ENCODE results near the gene DIRAS1.
A peak's percentile ranks its signal among the peaks of the same experiment; 100 is the strongest.

DIRAS1 gene, protein sequence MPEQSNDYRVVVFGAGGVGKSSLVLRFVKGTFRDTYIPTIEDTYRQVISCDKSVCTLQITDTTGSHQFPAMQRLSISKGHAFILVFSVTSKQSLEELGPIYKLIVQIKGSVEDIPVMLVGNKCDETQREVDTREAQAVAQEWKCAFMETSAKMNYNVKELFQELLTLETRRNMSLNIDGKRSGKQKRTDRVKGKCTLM

DNA sequence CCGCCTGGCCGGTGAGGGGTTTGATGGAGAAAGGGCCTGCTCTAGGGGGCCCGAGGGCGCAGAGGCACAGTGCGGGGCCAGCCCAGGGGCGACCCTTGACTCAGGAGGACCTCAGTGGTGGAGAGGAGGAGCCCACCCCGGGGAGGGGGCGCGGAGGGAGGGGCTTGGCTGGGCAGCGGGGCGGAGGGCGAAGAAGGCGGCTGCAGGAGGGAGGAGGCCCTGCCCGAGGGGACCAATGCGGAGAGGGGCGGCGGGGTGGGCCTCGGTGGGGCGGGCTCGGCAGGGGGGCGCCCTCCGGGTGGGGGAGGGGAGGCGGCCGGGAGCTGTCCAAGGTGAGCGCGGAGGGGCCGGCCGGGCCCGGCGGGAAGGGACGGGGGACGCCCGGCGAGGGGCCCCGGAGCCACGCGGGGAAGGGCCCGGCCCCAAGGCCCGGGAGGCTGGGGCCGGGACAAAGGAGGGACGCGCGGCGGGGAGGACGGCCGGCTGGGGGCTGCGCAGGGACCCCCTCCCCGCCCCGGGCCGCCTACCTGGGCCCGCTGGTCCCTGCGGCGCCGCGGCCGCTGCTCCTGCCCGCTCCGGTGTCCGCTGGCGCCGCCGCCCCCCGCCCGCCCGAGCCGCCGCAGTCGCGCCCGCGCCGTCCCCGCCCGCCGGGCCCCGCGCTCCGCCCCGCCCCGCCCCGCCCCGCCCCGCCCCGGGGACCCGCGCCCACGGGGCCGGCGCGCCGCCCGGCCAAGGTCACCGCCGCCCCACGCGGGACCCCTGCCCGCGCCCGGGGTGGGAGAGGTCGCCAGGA, at the start of gene DIRAS1:
DIRAS1 (minus strand) TSS at position 596 of the 793 bp plus-strand sequence. CDS start 3,566 bp downstream, outside the sequence.
- no peak for DNase-seq

DNA sequence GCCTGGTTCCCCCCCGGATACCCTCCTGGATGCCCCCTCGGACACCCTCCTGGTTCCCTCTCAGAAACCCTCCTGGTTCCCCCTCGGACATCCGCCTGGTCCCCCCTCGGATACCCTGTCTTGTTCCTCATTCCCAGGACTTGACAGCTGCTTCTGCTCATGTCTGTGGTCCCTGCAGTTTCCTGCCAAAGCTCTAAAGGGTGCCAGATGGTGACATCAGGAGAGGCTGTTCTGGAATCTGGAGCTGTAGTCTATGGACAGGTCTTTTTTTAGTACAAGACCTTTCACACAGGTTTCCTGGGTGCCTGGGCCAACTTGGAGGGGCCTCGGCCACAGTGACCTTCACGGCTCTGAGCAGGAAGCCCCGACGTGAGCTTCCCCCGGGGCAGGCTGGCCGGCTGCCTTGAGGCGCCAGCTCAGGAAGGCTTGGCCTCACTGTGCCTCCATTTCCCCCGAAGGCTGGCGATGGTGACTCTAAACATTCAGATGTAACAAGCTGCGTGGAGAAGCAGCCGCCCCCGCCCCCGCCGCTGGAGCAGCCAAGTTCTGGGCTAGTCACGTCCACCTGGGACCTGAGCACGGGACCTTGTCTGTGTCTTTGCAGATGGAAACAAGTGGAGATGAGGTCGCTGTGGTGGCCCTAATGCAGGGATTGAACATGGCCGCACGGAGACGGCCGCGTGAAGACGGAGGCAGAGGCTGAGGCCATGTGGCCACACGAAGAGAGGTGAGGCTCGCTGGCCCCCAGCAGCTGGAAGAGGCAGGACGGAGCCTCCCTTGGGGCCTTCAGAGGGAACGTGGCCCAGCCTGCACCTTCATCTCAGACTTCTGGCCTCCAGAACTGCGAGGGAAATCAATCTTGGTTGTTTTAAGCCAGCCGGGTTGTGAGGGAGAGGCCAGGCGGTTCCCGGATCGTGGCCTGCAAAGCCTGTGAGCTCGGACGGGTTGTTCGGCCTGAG, 49.2 kb upstream of the DIRAS1 start:
- peak in 7 of 14 donors; percentile 27 to 59 (median 45) for DNase-seq

DNA sequence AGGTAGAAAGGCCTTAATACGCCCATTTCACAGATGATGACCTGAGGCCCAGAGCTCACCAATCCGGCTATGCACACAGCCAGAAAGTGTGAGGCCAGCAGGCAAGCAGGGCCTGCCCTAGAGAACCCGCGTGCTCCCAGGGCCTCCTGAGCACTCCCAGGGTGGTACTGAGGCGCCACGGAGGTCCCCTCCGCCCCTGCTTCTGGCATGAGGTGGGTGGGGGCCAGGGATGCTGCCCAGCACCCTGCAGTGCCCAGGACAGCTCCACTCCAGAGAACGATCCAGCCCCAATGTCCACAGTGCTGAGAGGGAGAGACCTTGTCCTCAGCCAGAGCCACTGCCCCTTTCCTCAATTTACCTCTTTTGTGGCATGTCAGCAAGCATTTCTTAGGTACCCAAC, 48.0 kb upstream of the DIRAS1 start:
- DNase-seq = no peak

DNA sequence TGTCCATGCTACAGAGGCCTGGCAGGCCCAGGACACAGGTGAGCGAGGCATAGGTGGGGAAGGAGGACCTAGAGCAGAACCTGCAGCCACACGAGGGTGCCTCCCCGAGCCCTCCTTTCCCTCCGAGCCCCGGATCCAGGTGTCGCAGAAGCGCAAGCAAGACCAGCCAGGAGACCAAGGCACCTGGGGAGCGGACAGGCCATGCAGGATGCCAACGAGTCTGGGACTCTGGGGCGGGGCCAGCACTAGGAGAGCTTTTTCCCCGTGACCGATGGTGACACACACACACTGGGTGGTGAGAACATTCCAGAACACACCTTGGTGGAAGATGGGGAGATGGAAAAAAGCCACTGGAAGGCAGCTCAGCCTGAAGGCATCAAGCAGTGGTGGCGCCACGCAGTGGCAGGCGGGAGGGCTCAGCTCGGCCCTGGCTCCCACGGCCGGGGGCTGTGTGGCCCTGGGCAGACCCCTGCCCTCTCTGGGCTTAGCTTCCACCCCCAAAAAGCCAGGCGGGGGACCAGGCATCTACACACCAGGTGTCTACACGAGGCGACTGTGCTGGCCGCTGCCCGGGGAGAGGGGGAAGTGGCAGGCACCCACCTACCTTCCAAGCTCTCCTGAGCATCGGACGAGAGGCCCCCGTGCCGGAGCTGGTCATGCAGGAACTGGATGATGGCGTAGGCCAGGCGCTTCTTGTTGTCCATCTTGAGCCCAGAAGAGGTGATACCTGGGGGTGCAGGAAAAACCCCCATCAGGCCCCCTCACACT, 47.4 kb upstream of the DIRAS1 start:
- no peak for DNase-seq

DNA sequence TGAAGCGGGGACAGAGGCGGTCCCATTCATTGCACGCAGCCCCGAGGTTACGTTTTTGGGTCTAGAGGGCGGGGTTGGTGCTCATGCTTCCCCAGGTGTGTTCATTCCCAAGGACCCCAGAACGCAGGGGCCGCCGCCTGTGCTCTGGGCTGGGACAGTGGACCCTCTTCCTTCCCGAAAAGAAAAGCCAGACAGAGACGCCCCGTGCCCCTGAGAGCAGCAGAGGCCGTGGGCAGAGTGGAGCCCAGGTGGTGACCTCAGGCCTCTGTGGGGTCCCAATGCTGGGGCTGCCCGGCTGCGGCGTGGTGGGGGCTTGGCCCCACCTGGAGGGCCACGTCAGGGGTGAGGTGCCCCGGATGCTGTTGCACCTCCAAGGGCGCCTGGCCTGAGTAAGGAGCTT, 46.5 kb upstream of the DIRAS1 start:
- DNase-seq = no peak

DNA sequence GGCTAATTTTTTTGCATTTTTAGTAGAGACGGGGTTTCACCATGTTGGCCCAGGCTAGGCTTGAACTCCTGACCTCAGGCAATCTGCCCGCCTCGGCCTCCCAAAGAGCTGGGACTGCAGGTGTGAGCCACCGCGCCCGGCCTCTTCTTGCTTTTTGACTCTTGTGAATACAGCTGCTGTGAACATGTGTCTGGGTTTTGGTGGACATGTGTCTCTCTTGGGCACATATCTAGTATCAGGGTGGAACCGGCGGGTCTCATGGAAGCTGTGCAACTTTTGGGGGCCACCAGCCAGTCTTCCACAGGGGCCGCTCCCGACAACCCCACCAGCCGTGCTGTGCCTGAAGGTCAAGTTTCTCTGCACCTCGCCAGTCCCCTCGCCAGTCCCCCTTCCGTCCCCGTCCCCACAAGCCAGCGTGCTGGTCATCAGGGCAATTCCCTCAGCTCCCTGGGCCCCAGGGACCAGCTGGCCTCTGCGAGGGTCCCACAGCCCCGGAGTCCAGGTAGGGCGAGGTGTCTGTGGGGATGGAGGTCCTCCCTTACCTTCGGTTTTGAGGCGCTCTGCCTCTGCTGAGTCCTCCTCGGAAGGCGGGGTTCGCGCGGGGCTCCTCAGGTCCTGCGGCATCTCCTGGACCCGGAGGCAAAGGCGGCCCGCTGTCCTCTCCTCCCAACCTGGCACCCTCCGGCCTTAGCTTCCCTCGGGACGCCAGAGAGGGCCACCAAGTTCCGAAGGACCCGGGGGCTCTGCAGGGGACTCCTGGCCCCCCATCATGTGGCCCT, 45.6 kb upstream of the DIRAS1 start:
- no peak for DNase-seq

DNA sequence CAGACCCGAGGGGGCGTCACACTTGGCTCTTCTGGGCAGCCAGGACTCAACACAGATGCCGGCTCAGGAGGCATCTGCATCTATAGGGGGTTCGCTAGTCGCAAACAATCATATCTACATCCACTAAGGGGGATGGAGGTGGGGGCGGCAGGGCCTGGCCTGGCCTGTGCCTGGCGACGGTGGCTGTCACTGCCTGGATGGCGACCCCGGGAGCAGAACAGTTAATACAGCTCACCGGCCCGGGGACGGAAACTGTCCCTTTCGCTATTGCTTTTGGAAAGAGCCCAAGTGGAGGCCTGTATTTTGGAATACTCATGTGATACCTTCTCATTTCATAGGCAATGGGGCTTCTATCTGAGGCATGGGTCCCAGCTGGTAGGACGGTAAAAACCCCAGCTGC, 44.2 kb upstream of the DIRAS1 start:
- no peak for DNase-seq

DNA sequence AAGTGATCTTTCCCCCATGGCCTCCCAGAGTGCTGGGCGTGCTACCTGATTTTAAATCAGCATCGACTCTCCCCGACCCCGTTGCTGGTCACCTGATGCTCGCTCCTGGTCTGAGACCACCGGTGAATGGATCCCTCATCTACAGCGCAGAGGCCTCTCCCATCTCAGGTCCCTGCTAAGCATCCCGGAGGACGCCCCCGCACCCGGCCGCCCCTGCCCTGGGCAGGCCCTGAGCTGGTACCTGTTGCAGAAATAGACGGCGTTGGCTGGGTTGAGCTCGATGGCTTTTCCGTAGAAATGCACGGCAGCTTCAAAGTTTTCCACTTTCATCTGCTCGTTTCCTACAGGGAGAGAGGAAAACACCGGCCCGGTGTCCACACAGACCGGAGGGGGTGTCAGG, 43.8 kb upstream of the DIRAS1 start:
- DNase-seq = no peak

DNA sequence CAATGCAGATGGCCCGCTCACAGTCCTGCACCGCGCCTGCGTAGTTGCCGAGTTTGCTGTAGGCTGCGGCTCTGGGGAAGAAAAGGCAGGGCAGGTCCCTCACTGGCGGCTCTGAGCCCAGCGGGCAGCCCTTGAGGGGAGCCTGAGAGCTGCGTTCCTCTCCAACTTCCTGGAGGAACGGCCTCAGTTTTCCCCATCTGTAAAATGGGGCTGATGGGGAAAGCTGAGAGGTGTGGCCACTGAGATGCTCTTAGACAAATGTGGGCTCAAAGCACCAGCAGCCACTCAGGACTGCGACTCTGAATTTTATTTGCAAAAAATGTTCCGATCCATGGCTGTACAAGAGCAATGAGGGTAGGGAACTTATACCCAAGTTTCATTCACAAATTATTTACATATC, 42.5 kb upstream of the DIRAS1 start:
- DNase-seq = no peak

DNA sequence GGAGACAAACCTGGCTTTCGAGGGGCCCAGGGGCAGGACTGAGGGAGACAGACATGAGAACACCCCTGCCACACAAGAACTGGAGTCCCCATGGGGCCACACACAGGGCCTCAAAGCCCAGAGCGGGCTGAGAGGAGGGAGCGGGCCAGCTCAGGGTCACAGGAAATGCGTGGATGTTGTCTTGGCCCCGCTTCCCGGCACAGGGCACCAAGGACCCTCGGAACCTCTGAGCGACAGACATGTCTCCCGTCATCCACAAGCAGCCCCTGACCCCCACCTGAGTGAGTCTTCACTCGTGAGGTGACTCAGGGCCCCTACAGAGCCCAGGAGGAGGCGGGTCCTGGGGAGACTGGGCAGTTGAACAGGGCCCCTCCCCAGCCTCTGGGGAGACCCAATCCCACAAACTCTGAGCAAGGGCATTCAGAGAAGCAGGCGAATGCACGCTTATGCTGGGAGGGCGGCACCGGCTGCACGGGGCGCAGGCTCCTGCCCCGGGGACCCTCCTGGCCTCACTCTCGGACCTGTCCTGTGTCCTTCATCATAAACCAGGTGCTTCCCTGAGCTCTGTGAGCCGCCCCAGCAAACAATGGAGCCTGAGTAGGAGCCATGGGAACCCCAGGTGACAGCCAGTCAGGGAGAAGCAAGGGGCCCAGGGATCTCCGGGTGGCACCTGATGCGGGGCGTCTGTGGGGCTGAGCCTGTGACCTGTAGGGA, 41.8 kb upstream of the DIRAS1 start:
- DNase-seq = no peak

DNA sequence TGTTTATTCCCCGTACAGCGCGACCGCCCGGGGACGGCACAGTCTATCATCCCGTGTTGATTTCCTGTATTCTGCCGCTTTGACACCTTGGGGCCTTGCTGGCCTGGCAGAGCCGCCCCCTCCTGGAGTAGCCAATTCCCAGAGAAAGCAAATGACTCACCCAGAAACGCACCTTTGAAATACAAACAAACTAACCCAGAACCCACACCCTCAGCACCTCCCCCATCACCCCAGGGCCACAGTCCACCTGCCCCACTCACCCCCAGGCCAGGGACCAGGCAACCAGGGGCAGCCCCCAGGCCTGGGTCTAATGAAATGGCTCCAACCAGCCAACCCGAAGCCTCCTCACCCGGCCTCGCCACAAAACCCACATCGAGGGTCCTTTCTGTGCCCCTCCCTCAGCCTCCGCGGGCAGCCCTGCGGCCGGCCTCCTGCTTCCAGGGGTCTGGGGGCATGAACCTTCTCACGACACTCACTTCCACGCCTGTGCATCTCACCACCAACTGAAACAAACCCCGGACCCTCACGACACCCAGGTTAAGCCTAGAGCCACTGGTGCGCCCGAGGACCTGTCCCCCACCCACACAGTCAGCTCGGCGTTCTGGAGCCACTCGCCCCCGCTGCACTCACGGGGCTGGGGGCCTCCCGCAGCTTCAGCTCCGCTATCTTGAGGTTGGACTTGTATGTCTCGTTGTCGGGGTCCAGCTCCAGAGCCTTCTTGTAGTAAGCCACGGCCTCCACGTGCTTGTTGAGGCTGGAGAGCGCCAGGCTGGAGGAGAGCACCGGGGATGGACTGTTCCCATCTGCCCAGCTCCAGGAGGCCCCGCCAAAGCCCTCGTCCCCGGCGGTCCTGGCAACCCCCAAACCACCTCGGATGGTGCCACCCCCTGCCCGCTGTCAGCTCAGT, 41.0 kb upstream of the DIRAS1 start:
- no peak for DNase-seq

DNA sequence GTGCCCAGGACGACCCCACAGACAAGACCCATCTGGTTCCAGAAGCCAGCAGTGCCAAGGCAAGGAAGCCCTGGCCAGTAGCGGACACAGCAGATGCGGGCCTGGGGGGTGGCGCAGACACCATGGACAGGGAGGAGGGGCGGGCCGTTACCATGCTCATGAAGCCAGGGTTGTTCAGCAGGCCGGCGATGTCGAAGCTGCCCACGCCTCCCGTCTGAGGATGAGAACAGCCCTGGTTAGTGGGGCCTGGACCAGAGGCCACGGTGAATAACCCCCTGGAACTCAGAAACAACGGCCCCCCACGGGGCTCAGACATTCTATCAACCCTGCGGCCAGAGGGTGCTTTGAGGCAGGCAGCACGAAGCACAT, 40.1 kb upstream of the DIRAS1 start:
- DNase-seq = no peak

DNA sequence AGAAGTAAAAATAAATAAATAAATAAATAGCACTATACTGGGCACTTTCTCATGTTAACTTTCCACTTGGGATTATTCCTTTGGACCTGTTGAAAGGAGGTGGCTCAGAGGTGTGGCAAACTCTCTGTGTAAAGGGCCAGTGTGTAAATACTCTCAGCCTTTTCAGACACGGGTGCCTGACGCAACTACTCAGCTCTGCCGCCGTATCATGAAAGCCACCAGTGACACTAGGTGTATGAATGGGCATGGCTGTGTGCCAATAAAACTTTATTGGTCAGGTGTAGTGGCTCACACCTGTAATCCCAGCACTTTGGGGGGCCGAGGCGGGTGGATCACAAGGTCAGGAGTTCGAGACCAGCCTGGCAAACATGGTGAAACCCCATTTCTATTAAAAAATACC, 38.8 kb upstream of the DIRAS1 start:
- no peak for DNase-seq

DNA sequence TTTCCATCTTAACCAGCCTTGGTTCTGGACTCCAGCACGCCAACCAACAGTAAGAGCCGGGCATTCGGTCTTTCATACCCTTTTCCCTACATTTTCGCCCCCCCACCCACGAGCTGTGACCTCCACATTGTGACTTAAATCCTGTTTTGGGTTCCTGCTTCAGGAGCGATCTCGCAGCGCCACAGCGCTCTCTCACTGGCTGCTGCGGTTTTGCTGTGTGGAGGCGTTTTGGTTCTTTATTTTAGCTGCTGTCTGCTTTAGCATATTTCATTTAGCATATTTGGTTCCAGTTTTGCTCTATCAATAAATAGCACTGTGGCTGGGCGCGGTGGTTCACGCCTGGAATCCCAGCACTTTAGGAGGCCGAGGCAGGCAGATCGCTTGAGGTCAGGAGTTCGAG, 38.2 kb upstream of the DIRAS1 start:
- DNase-seq = no peak

DNA sequence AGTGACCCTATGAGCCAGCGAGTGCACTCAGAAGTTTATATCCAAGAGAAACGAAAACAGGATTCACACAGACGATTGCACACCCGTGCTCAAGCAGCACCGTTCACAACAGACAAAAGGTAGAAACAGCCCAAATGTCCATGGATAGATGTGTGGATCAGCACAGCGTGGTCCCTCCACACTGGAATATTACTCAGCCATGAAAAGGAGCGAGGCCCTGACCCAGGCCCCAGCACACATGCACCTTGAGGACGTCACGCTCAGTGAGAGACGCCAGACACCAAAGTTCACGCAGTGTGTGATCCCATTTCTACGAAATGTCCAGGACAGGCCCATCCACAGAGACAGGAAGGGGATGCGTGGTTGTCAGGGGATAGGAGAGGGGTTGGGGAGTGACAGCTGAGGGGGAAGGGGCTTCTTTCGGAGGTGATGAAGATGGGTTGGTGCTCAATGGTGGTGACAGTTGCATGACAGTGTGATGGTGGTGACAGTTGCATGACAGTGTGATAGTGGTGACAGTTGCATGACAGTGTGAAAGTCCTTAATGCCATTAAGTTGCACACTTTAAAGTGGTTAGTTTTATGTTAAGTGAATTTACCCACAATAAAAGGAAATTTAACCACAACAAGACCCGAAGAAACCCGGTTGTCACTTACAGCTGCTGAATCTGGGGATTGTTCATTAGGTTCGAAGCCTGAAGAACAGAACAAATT, 37.6 kb upstream of the DIRAS1 start:
- no peak for DNase-seq

DNA sequence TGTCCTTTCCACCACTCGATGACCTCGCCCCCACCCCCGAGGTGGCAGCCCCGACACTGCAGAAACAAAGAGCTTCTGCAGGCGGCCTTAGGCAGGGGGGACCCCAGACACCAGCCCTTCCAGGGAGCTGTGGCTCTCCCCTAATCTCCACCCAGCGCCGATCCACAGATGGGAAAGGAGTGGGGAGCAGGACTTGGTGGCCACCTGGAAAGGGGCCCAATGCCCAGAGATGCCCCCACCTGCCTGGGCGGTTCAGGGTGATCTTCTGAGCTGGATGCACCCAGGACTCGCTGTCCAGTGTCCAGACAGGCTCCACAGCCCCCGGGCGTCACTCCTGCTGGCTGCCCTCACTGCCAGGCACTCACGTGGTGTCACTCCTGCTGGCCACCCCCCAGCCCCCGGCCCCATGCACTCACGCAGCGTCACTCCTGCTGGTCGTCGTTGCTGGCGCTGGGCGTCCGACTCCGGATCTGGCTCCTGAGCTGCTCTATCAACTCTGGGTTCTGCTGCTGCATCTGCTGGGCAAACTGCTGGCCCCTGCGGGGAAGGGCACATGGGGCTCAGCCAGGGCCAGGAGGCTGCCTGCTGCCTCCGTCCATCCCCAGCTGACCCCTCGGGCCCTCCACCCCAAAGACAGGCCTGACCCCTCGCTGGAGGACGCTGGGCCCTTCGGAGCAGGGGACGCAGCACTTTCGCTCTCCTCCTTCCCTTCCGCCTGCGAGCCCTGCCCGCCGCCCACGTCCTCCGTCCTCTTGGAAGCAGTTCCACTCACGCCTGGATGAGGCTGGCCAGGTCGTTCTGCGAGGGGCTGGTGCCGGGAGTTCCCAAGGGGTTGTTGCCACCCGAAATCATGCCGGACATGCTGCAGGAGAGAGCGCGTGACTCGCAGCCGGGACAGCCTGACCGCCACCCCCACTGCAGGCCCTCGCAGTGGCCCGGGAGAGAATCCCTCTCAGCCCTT, 36.0 kb upstream of the DIRAS1 start:
- DNase-seq = no peak

DNA sequence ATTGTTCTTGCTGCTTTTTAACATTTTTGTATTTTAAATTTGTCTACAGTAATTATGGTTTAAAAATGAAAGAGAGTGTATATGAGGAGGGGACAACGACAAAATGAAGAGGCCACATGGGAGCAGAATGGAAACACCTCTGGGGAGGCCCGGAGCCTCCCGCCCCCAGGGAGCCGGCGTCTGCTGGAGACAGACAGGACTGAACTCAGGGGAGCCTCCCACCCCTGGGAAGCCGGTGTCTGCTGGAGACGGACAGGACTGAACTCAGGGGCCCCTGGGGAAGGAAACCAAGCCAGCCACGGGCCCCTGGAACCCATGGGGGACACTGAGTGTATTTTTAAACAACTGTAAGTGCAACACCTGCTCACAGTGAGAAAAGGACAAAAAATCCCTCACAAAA, 35.3 kb upstream of the DIRAS1 start:
- DNase-seq = no peak

DNA sequence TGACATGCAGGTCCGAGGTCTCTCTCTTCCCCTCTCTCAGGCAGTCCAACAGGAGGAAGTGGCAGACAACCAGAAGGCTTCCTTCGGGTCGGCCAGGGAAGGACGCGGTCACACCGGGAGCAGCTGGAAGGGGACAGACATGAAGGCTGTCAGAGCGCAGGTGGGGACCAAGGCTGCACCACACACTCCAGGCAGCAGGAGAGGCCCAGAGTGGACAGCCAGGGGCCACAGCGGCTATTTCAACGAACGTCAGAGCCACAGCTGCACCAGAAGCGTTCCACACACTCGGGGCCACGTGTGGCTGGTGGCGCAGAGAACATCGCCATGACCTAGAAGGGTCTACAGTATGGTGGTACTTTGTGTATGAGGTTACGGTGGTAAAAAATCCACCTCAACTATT, 34.6 kb upstream of the DIRAS1 start:
- no peak for DNase-seq

Data from C1 segment of cervical spinal cord (tissue), 14 donors.